ENCODE results near the gene SPTSSB. TPM values are rescaled to one million over a fixed set of nuclear protein-coding genes. Genes with fewer than 3 reads are reported as not detected.

The SPTSSB gene
- total RNA-seq, 1 experiment from 2014 or later, result not detected

DNA sequence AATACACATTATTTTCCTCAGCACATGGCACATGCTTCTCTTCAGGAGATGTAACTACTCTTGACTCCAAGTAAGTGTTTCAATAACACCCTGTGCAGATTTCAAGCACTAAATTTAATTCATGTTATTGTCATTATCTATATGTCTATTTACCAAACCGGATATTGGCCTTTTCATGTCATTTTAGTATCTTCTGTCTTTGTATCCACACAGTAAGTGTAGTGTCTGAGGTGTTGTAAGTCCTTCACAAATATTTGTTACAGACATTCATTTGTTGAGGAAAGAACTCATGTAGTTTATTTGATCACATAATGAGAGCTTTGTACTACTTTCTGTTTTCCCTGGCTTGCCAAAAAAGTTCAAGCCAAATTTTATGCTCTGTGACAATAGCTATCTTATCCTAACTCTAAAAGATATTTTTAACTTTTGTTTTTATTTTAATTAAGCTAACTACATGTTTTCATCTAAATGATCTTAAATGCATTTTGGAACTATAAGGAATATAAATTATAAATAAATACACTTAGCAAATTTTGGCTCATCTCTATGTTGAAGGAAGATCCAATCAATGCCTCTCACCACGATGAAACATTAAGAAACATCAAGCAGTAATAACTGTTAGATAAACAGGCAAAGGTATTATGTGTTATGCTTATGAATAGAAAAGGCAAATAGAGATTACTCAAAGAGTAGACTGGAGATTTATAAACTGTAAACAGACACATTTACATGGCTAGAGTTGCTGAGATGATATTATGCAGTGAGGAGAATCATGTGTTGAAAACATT, 48.3 kb downstream of the SPTSSB start:
- Histone ChIP-seq H3K9me3 (no peaks in the 10 kb centered on the region), H3K36me3 (no peaks in the 10 kb centered on the region)

DNA sequence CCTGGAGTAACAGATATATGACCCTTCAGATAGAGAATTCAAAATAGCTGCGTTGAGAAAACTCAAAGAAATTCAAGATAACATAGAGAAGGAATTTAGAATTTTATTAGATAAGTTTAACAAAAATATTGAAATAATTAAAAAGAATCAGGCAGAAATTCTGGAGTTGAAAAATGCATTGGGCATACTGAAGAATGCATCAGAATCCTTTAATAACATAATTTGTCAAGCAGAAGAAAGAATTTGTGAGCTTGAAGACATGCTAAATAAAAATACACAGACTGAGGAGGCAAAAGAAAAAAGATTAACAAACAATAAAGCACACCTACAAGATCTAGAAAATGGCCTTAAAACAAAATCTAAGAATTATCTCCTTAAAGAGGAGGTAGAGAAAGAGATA, 50.5 kb downstream of the SPTSSB start:
- no peak for DNase-seq
- H3K4me3 ChIP-seq, result no peak overlapping the region
- H3K9me3 ChIP-seq, result no peaks in the 10 kb centered on the region
- H3K36me3 ChIP-seq, result no peaks in the 10 kb centered on the region
- no peaks in the 10 kb centered on the region for H3K27me3 ChIP-seq

More for the DNA sequence above, 48.3 kb downstream of the SPTSSB start:
- Histone ChIP-seq H3K4me3 (no peak overlapping the region), H3K27me3 (no peaks in the 10 kb centered on the region)
- no peak for DNase-seq

DNA sequence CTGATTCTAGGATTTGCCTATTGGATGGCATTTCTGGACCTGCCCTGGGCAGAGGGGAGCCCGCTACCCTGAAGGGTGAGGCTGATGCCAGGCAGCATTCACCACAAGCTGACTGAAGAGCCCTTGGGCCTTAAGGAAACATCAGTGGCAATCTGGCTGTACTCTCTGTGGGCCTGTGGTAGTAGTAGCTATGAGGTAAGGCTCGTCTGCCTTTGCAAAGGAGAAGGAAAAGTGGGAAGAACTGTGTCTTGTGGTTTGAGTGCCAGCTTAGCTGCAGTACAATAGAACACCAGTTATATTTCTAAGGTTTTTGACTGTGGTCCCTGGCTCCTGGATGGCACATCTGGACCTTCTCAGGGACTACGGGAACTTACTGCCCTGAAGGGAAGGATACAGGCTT, 51.5 kb downstream of the SPTSSB start:
- no peak for DNase-seq
- no peak overlapping the region for H3K4me3 ChIP-seq
- H3K27me3 ChIP-seq, result no peaks in the 10 kb centered on the region
- H3K36me3 ChIP-seq, result no peaks in the 10 kb centered on the region
- no peaks in the 10 kb centered on the region for H3K9me3 ChIP-seq

DNA sequence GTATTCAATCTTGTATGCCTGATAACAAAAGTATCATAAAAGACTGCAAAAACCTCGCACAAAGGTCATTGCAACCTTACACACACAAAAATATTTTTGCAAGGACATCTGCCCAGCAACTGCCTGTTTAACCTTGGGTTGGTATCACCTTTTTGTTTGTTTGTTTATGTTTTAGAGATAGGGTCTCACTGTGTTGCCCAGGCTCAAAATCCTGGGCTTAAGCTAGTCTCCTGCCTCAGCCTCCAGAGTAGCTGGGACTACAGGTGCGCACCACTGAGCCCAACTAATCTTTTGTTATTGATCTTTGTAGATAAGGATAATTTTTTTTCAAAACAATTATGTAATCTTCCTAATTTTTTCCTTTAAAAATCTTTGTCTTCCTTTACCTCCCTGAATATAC, 54.2 kb downstream of the SPTSSB start:
- H3K36me3 ChIP-seq, result no peaks in the 10 kb centered on the region
- H3K4me3 ChIP-seq, result no peak overlapping the region
- no peaks in the 10 kb centered on the region for H3K9me3 ChIP-seq
- H3K27me3 ChIP-seq, result no peaks in the 10 kb centered on the region
- DNase-seq, result no peak

DNA sequence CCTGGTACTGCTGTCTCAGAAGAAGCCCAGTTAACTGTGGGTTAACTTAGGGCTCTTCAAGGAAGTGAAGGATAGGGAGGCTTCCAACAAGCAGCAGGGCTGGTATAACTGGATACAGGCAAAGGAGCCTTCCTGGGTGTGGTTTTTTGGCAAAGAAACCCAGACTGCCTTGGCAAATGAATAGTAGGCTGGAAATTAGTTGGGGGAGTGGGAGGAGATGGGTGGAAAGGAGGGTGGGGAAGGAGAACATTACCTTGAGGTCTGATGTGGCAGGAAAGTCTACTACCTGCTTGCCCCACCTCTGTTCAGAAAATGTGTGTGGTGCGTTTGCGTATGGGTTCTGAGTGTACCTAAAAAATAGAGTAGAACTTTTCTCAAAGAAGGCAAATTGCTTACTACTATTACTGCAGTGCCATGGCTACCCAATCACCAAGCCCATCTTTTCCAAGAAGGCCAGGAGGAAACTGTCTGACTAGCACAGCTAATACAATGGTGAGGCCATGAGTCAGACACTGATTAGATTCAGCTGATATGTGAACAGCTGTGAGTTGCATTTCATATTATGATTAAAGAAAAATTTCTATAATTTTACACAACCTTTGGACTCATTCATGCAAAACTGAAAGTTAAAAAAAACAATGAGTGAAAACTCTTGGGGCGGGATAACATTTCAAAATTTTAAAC, 55.2 kb downstream of the SPTSSB start:
- Histone ChIP-seq H3K4me3 (no peak overlapping the region), H3K9me3 (no peaks in the 10 kb centered on the region), H3K36me3 (no peaks in the 10 kb centered on the region), H3K27me3 (no peaks in the 10 kb centered on the region)
- no peak for DNase-seq

DNA sequence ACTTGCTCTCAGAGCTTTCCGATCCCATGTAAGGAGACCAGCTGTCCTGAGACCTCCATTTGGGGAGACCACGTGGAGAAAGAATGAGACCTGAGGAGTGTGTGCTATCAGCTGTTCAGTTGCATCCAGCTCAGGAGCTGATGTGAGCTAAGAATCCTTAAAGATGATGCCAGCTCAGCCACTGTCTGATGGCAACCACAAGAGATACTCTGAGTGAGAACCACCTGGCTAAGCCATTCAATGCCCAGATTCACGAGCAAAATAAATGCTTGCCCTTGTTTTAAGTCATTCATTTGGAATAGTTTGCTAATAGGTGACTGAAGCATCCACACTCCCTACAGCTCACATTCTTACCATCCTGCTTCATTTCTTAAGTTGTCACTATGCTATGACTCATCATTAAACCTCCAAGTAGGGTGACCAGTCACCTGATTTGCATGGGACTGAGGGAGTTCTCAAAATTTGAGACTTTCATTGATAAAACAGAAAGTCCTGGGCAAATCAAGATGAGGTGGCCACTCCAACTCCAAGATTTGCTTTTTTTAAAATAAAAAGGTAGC, 56.4 kb downstream of the SPTSSB start:
- Histone ChIP-seq H3K36me3 (no peaks in the 10 kb centered on the region), H3K27me3 (no peaks in the 10 kb centered on the region), H3K9me3 (no peaks in the 10 kb centered on the region), H3K4me3 (no peak overlapping the region)
- no peak for DNase-seq

DNA sequence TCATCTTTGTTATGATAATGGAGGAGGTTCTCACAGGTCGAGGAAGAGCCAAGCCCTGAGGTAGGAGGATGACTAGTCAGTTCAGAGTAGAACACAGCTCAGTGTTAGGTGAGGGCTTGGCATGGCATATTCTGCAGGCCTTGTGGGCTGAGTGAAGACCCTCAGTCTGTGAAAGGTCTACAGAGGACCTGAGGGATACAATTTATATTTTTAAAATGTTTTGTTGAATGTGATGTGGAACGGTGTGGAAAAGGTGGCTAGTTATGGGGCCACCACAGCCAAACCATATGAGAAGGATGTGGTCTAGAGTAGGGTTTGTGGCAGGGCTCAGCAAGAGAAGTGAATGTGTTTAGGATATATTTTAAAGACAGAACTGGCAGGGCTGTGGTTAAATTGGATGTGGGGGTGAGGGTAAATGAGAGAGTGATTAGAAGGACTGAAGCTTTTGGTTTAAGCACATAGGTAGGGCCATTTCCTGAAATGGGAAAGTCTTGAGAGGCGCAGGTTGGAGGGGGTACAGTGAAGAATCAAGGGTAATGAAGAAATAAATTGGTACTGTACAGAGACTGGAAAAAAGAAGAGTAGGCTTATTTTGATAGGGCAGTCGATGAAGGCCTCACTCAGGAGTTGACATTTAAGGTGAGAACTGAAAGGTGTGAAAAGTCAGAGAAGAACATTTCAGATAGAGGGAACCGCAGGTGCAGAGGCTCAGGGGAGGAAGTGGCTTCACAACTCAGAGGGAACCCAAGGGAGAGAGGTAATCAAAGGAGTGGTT, 60.5 kb downstream of the SPTSSB start:
- DNase-seq, result no peak
- Histone ChIP-seq H3K36me3 (no peaks in the 10 kb centered on the region), H3K27me3 (no peaks in the 10 kb centered on the region), H3K9me3 (peaks cover 8% of the 10 kb centered on the region), H3K4me3 (no peak overlapping the region)

DNA sequence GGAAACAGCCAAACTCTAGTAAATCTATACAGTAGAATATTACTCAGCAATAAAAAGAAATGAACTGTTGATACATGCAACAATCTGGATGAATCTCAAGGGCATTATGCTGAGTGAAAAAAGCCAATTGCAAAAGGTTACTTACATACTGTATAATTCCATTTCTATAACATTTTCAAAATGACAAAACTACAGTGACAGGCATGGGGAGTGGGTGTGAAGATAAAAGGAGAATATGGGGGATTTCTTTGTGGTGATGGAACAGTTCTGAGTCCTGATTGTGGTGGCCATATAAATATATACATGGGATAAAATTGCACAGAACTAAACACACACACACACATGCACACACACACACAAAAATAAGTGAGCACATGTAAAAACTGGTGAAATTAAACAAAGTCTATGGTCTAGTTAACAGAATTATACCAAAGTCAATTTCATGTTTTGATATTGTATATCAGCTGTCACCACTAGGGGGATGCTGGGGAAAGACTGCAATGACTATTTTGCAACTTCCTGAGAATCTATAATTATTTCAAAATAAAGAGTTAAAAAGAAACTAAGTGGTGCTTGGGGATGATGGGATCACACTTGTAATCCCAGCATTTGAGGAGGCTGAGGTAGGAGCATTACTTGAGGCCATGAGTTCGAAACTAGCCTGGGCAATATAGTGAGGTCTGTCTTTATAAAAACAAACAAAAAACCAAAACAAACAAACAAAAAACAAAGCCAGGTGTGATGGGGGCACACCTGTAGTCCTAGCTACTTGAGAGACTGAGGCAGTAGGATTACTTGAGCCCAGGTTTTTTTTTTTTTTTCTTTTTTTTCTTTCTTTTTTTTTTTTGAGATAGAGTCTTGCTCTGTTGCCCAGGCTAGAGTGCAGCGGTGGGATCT, 66.0 kb downstream of the SPTSSB start:
- DNase-seq, result no peak
- Histone ChIP-seq H3K27me3 (no peaks in the 10 kb centered on the region), H3K36me3 (no peaks in the 10 kb centered on the region), H3K4me3 (no peak overlapping the region), H3K9me3 (peaks cover 8% of the 10 kb centered on the region)

DNA sequence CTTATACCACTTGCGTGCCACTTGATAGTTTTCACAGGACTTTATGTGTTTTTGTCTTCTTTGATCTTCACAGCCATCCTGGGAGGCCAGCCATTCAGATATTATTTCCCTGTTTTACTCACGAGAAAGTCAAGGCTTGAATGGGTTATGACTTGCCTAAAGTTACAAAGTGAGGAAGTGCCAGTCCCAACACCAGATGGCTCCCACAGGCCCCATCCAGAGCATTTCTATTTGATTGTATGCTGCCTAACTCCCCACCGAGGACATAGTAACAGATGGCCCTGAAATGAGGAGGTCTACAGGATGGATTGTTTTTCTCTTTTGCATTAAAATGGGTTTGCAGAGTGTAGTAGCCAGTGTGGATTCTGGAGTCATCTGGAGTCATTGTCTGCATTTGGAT, 74.5 kb downstream of the SPTSSB start:
- H3K27me3 ChIP-seq, result no peaks in the 10 kb centered on the region
- peaks cover 3% of the 10 kb centered on the region for H3K9me3 ChIP-seq
- no peaks in the 10 kb centered on the region; the same call in 1 of the 2 replicates for H3K36me3 ChIP-seq
- no peak overlapping the region for H3K4me3 ChIP-seq
- DNase-seq, result no peak

DNA sequence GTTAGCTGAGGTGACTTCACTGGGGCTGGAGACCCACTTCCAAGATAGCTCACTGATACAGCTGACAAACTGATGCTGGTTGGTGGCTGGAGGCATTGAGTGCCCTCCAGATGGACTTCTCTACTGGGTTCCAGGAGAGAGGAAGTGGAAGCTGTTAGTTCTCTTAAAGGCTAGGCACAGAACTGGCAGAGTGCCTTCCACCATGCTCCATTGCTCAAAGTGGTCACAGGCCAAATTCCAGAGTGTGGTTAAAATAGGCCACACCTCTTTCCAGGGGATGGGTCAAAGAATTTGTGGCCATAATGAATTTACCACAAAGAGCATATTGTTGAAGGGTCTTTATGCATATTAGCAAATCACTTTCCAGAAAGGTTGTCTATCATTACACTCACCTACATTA, 76.0 kb downstream of the SPTSSB start:
- Histone ChIP-seq H3K27me3 (no peaks in the 10 kb centered on the region), H3K36me3 (no peaks in the 10 kb centered on the region; the same call in 1 of the 2 replicates), H3K4me3 (no peak overlapping the region), H3K9me3 (peaks cover 3% of the 10 kb centered on the region)
- no peak for DNase-seq

Other genes with a start within 250 kb of the SPTSSB start
- gene NMD3, start 150.2 kb downstream of the SPTSSB start, total RNA-seq (2014; rRNA removed; shearing (Covaris generic); ENCODE audit: low replicate concordance), result 52.0 and 72.4 TPM in 2 replicates
- not detected in 2 replicates for gene OTOL1, start 125.3 kb upstream of the SPTSSB start, total RNA-seq (2014; rRNA removed; shearing (Covaris generic); ENCODE audit: low replicate concordance)